ENCODE measurements around the gene SPSB2.

GRCh38 chr12:6905414-6906040, 32.4 kb upstream of the SPSB2 start:
- TF ChIP-seq RAD51 (IDR thresholded peaks at IDR 0.05; ENCODE audit: borderline replicate concordance, low read depth) (no peak), JUND (IDR thresholded peaks at IDR 0.05; ENCODE audit: borderline replicate concordance, low read depth, low read length) (no peak), JUND (tag; IDR thresholded peaks at IDR 0.05; ENCODE audit: borderline replicate concordance, low read depth, low read length) (no peak), BACH1 (tag; IDR thresholded peaks at IDR 0.05) (no peak), CTCF (IDR thresholded peaks at IDR 0.05 in 2 of 3, conservative IDR thresholded peaks at IDR 0.05 in 1 of 3; ENCODE audit: insufficient read depth in 2 of 3, low read depth in 1 of 3, low read length in 3 of 3) (no peak), CHD2 (IDR thresholded peaks at IDR 0.05; ENCODE audit: low read depth, low read length) (no peak), ZNF232 (CRISPR knock-in tag; IDR thresholded peaks at IDR 0.05) (no peak), ZNF121 (CRISPR knock-in tag; conservative IDR thresholded peaks at IDR 0.05) (no peak), ZFP36 (IDR thresholded peaks at IDR 0.05; ENCODE audit: low read depth, low read length, partially characterized antibody) (no peak)

Measured in K562 (cell line).